PC-9 (cell line): Measurements from ENCODE around the gene DHRSX. TPM values are rescaled to one million over a fixed set of nuclear protein-coding genes. Genes with fewer than 3 reads are reported as not detected.

Source experiments
- BruUV-seq: library from RNA; stranded (reverse); fragments of 400-500 nt; replicated peaks from 2 replicates; lab custom pipeline; 2021; lab: Mats Ljungman, UMichigan
- CTCF ChIA-PET: fragments of 300-600 bp; sonication (Branson Sonifier 250); formaldehyde crosslinking; loops from one replicate; lab custom pipeline; 2022; ENCODE audit warnings: antibody characterized with exemption; lab: Charles Lee
- POLR2A ChIA-PET: fragments of 300-600 bp; sonication (Branson Sonifier 250); formaldehyde crosslinking; loops from one replicate; lab custom pipeline; 2022; ENCODE audit warnings: antibody characterized with exemption; ENCODE audit not compliant: unreplicated experiment; lab: Charles Lee
- DNase-seq, 2 experiments: peaks; one replicate each; pipeline versions ENCODE4 v3.0.0 to v3.0.0-alpha.2; 2015 to 2022; ENCODE audit warnings: mixed read lengths in 1 of 2
- H2AFZ ChIP-seq: fragments of 200-600 bp; sonication (generic); 2 replicates; pipeline ENCODE4 v1.8.1; 2017; ENCODE audit warnings: antibody characterized with exemption
- H3F3A ChIP-seq: fragments of 200-600 bp; sonication (generic); 2 replicates; pipeline ENCODE4 v1.8.1; 2017; ENCODE audit warnings: antibody characterized with exemption, mild to moderate bottlenecking, low read depth; ENCODE audit not compliant: insufficient read depth
- H3K27ac ChIP-seq: fragments of 200-600 bp; sonication (generic); 2 replicates; pipeline ENCODE4 v1.6.1; 2016; ENCODE audit warnings: mixed run types
- H3K27me3 ChIP-seq: fragments of 200-600 bp; sonication (generic); 2 replicates; pipeline ENCODE4 v1.6.1; 2016; ENCODE audit warnings: low read depth, mixed run types; ENCODE audit not compliant: insufficient read depth
- H3K36me3 ChIP-seq: fragments of 200-600 bp; sonication (generic); 2 replicates; pipeline ENCODE4 v1.6.1; 2016; ENCODE audit warnings: low read depth, mixed run types
- H3K4me1 ChIP-seq: fragments of 200-600 bp; sonication (generic); replicated peaks from 2 replicates; pipeline ENCODE4 v1.6.1; 2016; ENCODE audit warnings: mixed run types; ENCODE audit not compliant: insufficient read depth
- H3K4me2 ChIP-seq: fragments of 200-600 bp; sonication (generic); 2 replicates; pipeline ENCODE4 v1.6.1; 2017; ENCODE audit warnings: mixed run types
- H3K4me3 ChIP-seq: fragments of 200-600 bp; sonication (generic); 2 replicates; pipeline ENCODE4 v1.6.1; 2016; ENCODE audit warnings: mixed run types
- H3K79me2 ChIP-seq: fragments of 200-600 bp; sonication (generic); 2 replicates; pipeline ENCODE4 v1.6.1; 2017; ENCODE audit warnings: low read depth, mixed run types
- H3K9me2 ChIP-seq: fragments of 200-600 bp; sonication (generic); 2 replicates; pipeline ENCODE4 v1.8.1; 2017; ENCODE audit warnings: mild to moderate bottlenecking; ENCODE audit not compliant: insufficient read depth
- H3K9me3 ChIP-seq: fragments of 200-600 bp; sonication (generic); 2 replicates; pipeline ENCODE4 v1.8.1; 2016; ENCODE audit warnings: low read depth; ENCODE audit not compliant: insufficient read depth
- H4K20me1 ChIP-seq: fragments of 200-600 bp; sonication (generic); 2 replicates; pipeline ENCODE4 v1.8.1; 2017; ENCODE audit not compliant: insufficient read depth
- CTCF ChIP-seq: fragments of 200-600 bp; sonication (generic); conservative IDR thresholded peaks from 2 replicates; pipeline ENCODE4 v1.6.1; 2017; ENCODE audit warnings: mixed run types, antibody characterized with exemption, mild to moderate bottlenecking, moderate library complexity
- EZH2 ChIP-seq: fragments of 200-600 bp; sonication (generic); IDR thresholded peaks from 2 replicates; pipeline ENCODE4 v1.8.0; 2017; ENCODE audit warnings: antibody characterized with exemption, low read depth
- intact Hi-C: fragments of 100-400 bp; cut with micrococcal nuclease; formaldehyde crosslinking; loops from one replicate; pipeline ENCODE4 v1.10.0; 2022; ENCODE audit not compliant: unreplicated experiment
- total RNA-seq: library from RNA; stranded (reverse); gene quantifications from 2 replicates; pipeline ENCODE4 v1.2.3, GENCODE V29; 2021

Gene DHRSX
- total RNA-seq, 1 experiment from 2014 or later = 13.2 TPM

GRCh38 chrX:2502120-2502667 lies 1.4 kb upstream of the DHRSX start:
- no peaks in the 10 kb centered on the region for H3K27me3 ChIP-seq
- H3K4me3 ChIP-seq = peak overlapping the region; percentile 26; the same call in 1 of the 2 replicates
- H3K4me1 ChIP-seq = peaks cover 21% of the 10 kb centered on the region
- H3K79me2 ChIP-seq = peaks cover 19% of the 10 kb centered on the region
- peaks cover 10% of the 10 kb centered on the region; the same call in 1 of the 2 replicates for H3F3A ChIP-seq
- DNase-seq = no peak
- H4K20me1 ChIP-seq = peaks cover under 1% of the 10 kb centered on the region; the same call in 1 of the 2 replicates
- ChIA-PET CTCF (no interaction called here), POLR2A (no interaction called here)
- H3K36me3 ChIP-seq = no peaks in the 10 kb centered on the region
- H2AFZ ChIP-seq = peak overlapping the region; percentile 88
- TF ChIP-seq CTCF (no peak), EZH2 (no peak)
- H3K4me2 ChIP-seq = peak overlapping the region; percentile 73
- H3K9me2 ChIP-seq = no peaks in the 10 kb centered on the region
- BruUV-seq = no TSS peak
- intact Hi-C loops = no loop called here
- H3K9me3 ChIP-seq = no peaks in the 10 kb centered on the region
- peak overlapping the region; percentile 50 for H3K27ac ChIP-seq

GRCh38 chrX:2501559-2502102 lies 855 bp upstream of the DHRSX start:
- Histone ChIP-seq H3K4me3 (no peak overlapping the region), H3K36me3 (no peaks in the 10 kb centered on the region), H3F3A (peaks cover 10% of the 10 kb centered on the region; the same call in 1 of the 2 replicates), H3K4me1 (peaks cover 21% of the 10 kb centered on the region), H3K27ac (no peak overlapping the region), H3K79me2 (peaks cover 19% of the 10 kb centered on the region), H4K20me1 (peaks cover 3% of the 10 kb centered on the region; the same call in 1 of the 2 replicates), H3K9me3 (no peaks in the 10 kb centered on the region), H3K9me2 (no peaks in the 10 kb centered on the region), H2AFZ (no peak overlapping the region), H3K4me2 (peak overlapping the region; percentile 73; the same call in 1 of the 2 replicates), H3K27me3 (no peaks in the 10 kb centered on the region)
- POLR2A ChIA-PET = no interaction called here
- TF ChIP-seq CTCF (no peak), EZH2 (no peak)
- intact Hi-C loops = no loop called here
- DNase-seq = no peak
- CTCF ChIA-PET = no interaction called here
- no TSS peak for BruUV-seq

GRCh38 chrX:2500091-2500802 lies 529 bp downstream of the DHRSX start:
- POLR2A ChIA-PET = no interaction called here
- no peaks in the 10 kb centered on the region for H3K9me3 ChIP-seq
- H3K27ac ChIP-seq = no peak overlapping the region
- intact Hi-C loops = no loop called here
- no peaks in the 10 kb centered on the region for H3K27me3 ChIP-seq
- peaks cover 3% of the 10 kb centered on the region; the same call in 1 of the 2 replicates for H4K20me1 ChIP-seq
- peaks cover 21% of the 10 kb centered on the region for H3K4me1 ChIP-seq
- H3K4me3 ChIP-seq = peak overlapping the region; percentile 71
- peak overlapping the region; percentile 67 for H3K4me2 ChIP-seq
- H3K9me2 ChIP-seq = no peaks in the 10 kb centered on the region
- peak overlapping the region; percentile 76 for H2AFZ ChIP-seq
- no peak; the same call in 1 of the 2 replicates for TF ChIP-seq CTCF
- no peak for TF ChIP-seq EZH2
- peaks cover 19% of the 10 kb centered on the region for H3K79me2 ChIP-seq
- no TSS peak for BruUV-seq
- CTCF ChIA-PET = no interaction called here
- no peaks in the 10 kb centered on the region for H3K36me3 ChIP-seq
- H3F3A ChIP-seq = peaks cover 10% of the 10 kb centered on the region; the same call in 1 of the 2 replicates
- peak in 1 of 2 experiments; percentile 12 for DNase-seq
